ENCODE data around the gene CCDC180.

DNA sequence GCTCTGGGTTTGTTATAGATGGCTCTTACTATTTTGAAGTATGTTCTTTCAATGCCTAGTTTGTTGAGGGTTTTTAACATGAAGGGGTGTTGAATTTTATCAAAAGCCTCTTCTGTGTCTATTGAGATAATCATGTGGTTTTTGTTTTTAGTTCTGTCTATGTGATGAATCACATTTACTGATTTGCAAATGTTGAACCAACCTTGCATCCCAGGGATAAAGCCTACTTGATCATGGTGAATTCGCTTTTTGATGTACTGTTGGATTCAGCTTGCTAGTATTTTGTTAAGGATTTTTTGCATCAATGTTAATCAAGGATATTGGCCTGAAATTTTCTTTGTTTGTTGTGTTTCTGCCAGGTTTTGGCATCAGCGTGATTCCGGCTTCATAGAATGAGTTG lies 25.5 kb downstream of the CCDC180 start:
- TF ChIP-seq CTCF (IDR thresholded peaks at IDR 0.05; ENCODE audit: poor library complexity) (no peak), EZH2 (IDR thresholded peaks at IDR 0.05; ENCODE audit: borderline replicate concordance) (no peak), EZH2phosphoT487 (IDR thresholded peaks at IDR 0.05; ENCODE audit: low read depth, severe bottlenecking, unreplicated experiment) (no peak)

All from hepatocyte (in vitro differentiated cells).